Right ventricle myocardium superior (tissue), 1 donor: ENCODE results near the gene RBMY1J. TPM values are rescaled to one million over a fixed set of nuclear protein-coding genes. Genes with fewer than 3 reads are reported as not detected.
"Not testable (repeated sequence)": the region's sequence is repeated elsewhere in the genome, so short reads cannot be mapped to it uniquely, and the experiment has no call there.

Experiments used
- ATAC-seq: fragments of 200-7000 bp; cut with Tn5 transposase; one replicate; pipeline ENCODE4 v1.9.1; 2020; ENCODE audit warnings: mild to moderate bottlenecking; ENCODE audit not compliant: poor library complexity
- DNase-seq: peaks from one replicate; pipeline ENCODE4 v3.0.0-alpha.2; 2020
- intact Hi-C: fragments of 100-400 bp; cut with DNase I; formaldehyde crosslinking; loops from one replicate; pipeline ENCODE4 v1.11.2; 2022
- long read RNA-seq: library from polyadenylated mRNA; unstranded; transcript quantifications from one replicate; pipeline ENCODE4 v2.0.0, GENCODE V29; 2021
- total RNA-seq: library from RNA; stranded (reverse); fragmentation: NEBNext Ultra II Directional; extraction: Animal tissue kit (Norgen Biotek cat#: 25700); gene quantifications from one replicate; pipeline ENCODE4 v1.2.1, GENCODE V29; 2021
- donor health status: DM: no; HTN: yes; CAD: no; lungs with severe emphysema.

RBMY1J gene
- total RNA-seq: not detected
- long read RNA-seq: 0 reads

- intact Hi-C loops, ATAC-seq, DNase-seq: not testable (repeated sequence)
These were observed at the start of gene RBMY1J for GRCh38 chrY:22403110-22403509. RBMY1J (plus strand) TSS chrY:22403410; CDS start chrY:22405448, 2,038 bp downstream.

GRCh38 chrY:22367416-22367815 is 35.8 kb upstream of the RBMY1J start:
- ATAC-seq: no peak
- DNase-seq: peak; percentile 37
- intact Hi-C loops: no loop called here

- intact Hi-C loops: no loop called here
- no peak for ATAC-seq
- DNase-seq: no peak
These were observed 32.6 kb upstream of the RBMY1J start for GRCh38 chrY:22370623-22371022.

- no peak for DNase-seq
- intact Hi-C loops: no loop called here
- ATAC-seq: no peak
These were observed 29.7 kb upstream of the RBMY1J start for GRCh38 chrY:22373494-22373893.

- peak; percentile 60 for ATAC-seq
- intact Hi-C loops, DNase-seq: not testable (repeated sequence)
These were observed 41.6 kb downstream of the RBMY1J start for GRCh38 chrY:22444718-22445396.

GRCh38 chrY:22455522-22455921 is 52.3 kb downstream of the RBMY1J start:
- DNase-seq, intact Hi-C loops: not testable (repeated sequence)
- peak; percentile 82 for ATAC-seq

- DNase-seq, ATAC-seq, intact Hi-C loops: not testable (repeated sequence)
These were observed 58.8 kb downstream of the RBMY1J start for GRCh38 chrY:22461962-22462361.

Other genes with a start within 250 kb of the RBMY1J start
- not detected for gene RBMY1F, start 220.5 kb upstream of the RBMY1J start, total RNA-seq